Osteocyte (in vitro differentiated cells): ENCODE results near the gene CENPO. TPM values are rescaled to one million over a fixed set of nuclear protein-coding genes. Genes with fewer than 3 reads are reported as not detected.
A peak's percentile ranks its signal among the peaks of the same experiment; 100 is the strongest.

ENCODE experiments used
- DNase-seq: peaks from one replicate; pipeline ENCODE4 v3.0.0; 2021; ENCODE audit warnings: mixed read lengths; ENCODE audit not compliant: unreplicated experiment; ENCODE audit errors: extremely low spot score
- H3K27ac Mint-ChIP-seq: one replicate; pipeline ENCODE4 v1.8.0; 2021; ENCODE audit warnings: mild to moderate bottlenecking, mixed read lengths; ENCODE audit not compliant: unreplicated experiment
- H3K27me3 Mint-ChIP-seq: one replicate; pipeline ENCODE4 v1.8.0; 2021; ENCODE audit warnings: mixed read lengths; ENCODE audit not compliant: unreplicated experiment
- H3K36me3 Mint-ChIP-seq: one replicate; pipeline ENCODE4 v1.8.0; 2021; ENCODE audit warnings: mixed read lengths; ENCODE audit not compliant: unreplicated experiment
- H3K4me1 Mint-ChIP-seq: one replicate; pipeline ENCODE4 v1.8.0; 2021; ENCODE audit warnings: mixed read lengths; ENCODE audit not compliant: unreplicated experiment
- H3K4me3 Mint-ChIP-seq: one replicate; pipeline ENCODE4 v1.8.0; 2021; ENCODE audit warnings: mild to moderate bottlenecking, moderate library complexity, mixed read lengths; ENCODE audit not compliant: unreplicated experiment
- H3K9me3 Mint-ChIP-seq: one replicate; pipeline ENCODE4 v1.8.0; 2021; ENCODE audit warnings: mixed read lengths; ENCODE audit not compliant: unreplicated experiment
- total RNA-seq: library from RNA; stranded (reverse); gene quantifications from 2 replicates; pipeline ENCODE4 v1.2.1, GENCODE V29; 2021
- TF ChIP-seq, protein P1 (sequence below): fragments of 200-600 bp; sonication (generic); IDR thresholded peaks from 2 replicates; pipeline ENCODE4 v1.5.0; 2021; ENCODE audit warnings: antibody characterized with exemption, mild to moderate bottlenecking, moderate library complexity

CENPO gene
- total RNA-seq, 1 donor from 2014 or later = 12.8 TPM

DNA sequence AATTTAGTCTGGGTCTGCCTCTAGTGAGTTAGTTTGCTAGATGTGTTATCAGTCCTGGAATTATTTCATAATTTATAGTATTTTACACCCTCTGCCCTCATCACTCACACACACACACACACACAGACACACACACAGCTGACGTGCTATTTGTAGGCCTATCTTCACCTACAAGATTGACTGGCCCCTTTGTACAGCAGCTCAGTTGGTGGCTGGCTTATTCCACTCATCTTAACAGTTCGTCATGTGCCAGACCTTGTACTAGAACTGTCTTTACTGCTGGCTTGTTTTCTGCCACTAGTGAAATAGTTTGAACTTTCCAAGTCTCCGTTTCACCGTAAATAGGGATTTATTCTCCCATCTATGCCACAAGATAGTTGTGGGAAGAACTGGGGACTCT, 21.3 kb downstream of the CENPO start:
- Mint-ChIP-seq H3K4me1 (peaks cover 16% of the 10 kb centered on the region), H3K4me3 (no peak overlapping the region), H3K27ac (no peak overlapping the region), H3K9me3 (no peaks in the 10 kb centered on the region), H3K27me3 (no peaks in the 10 kb centered on the region), H3K36me3 (peaks cover 13% of the 10 kb centered on the region)
- no peak for DNase-seq
- TF ChIP-seq, protein P1, sequence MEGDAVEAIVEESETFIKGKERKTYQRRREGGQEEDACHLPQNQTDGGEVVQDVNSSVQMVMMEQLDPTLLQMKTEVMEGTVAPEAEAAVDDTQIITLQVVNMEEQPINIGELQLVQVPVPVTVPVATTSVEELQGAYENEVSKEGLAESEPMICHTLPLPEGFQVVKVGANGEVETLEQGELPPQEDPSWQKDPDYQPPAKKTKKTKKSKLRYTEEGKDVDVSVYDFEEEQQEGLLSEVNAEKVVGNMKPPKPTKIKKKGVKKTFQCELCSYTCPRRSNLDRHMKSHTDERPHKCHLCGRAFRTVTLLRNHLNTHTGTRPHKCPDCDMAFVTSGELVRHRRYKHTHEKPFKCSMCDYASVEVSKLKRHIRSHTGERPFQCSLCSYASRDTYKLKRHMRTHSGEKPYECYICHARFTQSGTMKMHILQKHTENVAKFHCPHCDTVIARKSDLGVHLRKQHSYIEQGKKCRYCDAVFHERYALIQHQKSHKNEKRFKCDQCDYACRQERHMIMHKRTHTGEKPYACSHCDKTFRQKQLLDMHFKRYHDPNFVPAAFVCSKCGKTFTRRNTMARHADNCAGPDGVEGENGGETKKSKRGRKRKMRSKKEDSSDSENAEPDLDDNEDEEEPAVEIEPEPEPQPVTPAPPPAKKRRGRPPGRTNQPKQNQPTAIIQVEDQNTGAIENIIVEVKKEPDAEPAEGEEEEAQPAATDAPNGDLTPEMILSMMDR = no peak

DNA sequence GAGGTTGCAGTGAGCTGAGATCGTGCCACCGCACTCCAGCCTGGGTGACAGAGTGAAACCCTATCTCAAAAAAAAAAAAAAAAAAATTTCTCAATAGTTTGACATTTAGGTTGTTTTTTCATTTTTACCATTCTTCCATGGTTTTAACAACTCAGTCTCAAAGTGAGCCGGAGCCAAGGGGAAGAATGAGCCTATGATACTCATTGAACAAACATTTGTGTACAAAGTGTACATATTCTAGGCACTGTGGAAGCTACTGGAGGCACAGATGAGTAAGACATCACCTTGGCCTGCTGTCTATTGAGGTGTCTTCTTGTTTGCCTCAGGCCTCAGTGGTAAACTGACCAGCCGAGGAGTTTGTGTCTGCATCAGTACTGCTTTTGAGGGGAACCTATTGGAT, 21.9 kb downstream of the CENPO start:
- H3K9me3 Mint-ChIP-seq = no peaks in the 10 kb centered on the region
- H3K27me3 Mint-ChIP-seq = no peaks in the 10 kb centered on the region
- TF ChIP-seq, protein P1 = no peak
- peaks cover 10% of the 10 kb centered on the region for H3K4me1 Mint-ChIP-seq
- no peak overlapping the region for H3K4me3 Mint-ChIP-seq
- DNase-seq = no peak
- peaks cover 13% of the 10 kb centered on the region for H3K36me3 Mint-ChIP-seq
- H3K27ac Mint-ChIP-seq = no peak overlapping the region

DNA sequence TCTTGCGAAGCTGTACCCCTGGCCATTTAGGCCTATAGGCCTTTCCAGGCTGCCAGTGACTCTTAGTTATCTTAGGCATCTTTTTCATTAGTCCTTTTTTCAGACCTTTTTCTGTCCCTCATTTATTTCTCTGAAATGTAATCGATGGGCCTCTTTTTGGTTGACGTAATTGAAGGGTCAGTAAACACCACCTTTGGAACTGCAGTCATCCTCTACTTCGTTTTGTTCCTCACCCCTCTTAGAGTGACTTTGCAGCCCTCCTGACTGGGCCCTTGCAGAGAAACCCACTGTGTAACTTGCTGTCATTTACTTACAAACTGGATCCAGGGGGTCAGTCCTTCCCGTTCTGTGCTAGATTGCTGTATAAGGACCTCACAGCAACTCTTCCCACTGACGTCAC, 23.2 kb downstream of the CENPO start:
- H3K4me3 Mint-ChIP-seq = no peak overlapping the region
- H3K9me3 Mint-ChIP-seq = no peaks in the 10 kb centered on the region
- H3K36me3 Mint-ChIP-seq = peaks cover 18% of the 10 kb centered on the region
- TF ChIP-seq, protein P1 = no peak
- DNase-seq = no peak
- H3K27ac Mint-ChIP-seq = peak overlapping the region; percentile 69
- H3K4me1 Mint-ChIP-seq = peaks cover 16% of the 10 kb centered on the region
- no peaks in the 10 kb centered on the region for H3K27me3 Mint-ChIP-seq

DNA sequence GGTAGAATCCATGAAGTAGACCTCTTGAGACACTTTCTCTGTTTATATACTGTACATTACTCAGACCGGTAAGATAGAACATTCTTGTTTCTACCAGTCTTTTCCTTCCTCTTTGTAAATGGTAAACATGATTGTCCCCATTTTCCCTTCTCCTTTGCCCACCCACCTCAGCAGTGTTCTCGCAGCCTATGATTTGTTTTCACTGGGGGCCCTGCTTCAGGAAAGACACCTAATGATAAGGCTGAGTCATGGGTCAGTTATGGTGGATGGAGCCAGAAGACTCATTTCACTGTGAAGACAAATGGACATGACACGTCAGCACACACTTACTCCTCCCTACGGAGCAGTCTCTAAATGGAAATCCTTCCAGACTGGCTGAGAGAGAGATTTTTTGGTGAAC, 23.7 kb downstream of the CENPO start:
- DNase-seq = no peak
- H3K9me3 Mint-ChIP-seq = no peaks in the 10 kb centered on the region
- H3K36me3 Mint-ChIP-seq = peaks cover 21% of the 10 kb centered on the region
- H3K4me3 Mint-ChIP-seq = no peak overlapping the region
- no peaks in the 10 kb centered on the region for H3K27me3 Mint-ChIP-seq
- H3K4me1 Mint-ChIP-seq = peaks cover 19% of the 10 kb centered on the region
- peak overlapping the region; percentile 69 for H3K27ac Mint-ChIP-seq
- TF ChIP-seq, protein P1 = no peak

DNA sequence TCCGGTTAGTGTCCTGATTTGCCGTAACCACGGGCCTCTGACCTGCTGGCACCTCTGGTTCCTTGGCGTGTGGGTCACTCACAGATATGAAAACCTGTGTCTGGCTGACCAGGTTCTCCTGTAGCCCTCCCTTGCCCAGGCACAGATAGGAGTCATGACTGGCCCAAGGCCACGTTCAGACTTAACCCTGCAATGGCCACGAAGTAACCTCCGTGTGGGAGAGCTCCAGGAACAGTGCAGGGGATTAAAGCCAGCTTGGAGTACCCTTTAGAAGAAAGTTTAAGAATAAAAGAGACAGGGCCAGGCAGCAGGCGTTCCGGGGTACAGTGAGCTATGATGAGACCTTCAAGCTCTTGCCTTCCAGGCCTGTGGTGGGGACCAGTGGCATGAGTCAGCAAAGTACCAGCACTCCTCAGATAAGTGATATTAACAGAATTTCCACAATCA, 25.5 kb downstream of the CENPO start:
- Mint-ChIP-seq H3K9me3 (no peaks in the 10 kb centered on the region), H3K36me3 (peaks cover 29% of the 10 kb centered on the region), H3K27ac (peak overlapping the region; percentile 34), H3K4me1 (peaks cover 27% of the 10 kb centered on the region), H3K4me3 (no peak overlapping the region), H3K27me3 (no peaks in the 10 kb centered on the region)
- peak; percentile 30 for DNase-seq
- TF ChIP-seq, protein P1 = no peak
